K562 (cell line): ENCODE results near the gene COPE. TPM values are rescaled to one million over a fixed set of nuclear protein-coding genes. Genes with fewer than 3 reads are reported as not detected.

Source experiments
- ATAC-seq: fragments of 200-7000 bp; cut with Tn5 transposase; 3 replicates; pipeline ENCODE4 v1.9.1; 2020; ENCODE audit warnings: moderate library complexity
- BruUV-seq: library from RNA; stranded (reverse); fragments of 400-500 nt; replicated peaks from 2 replicates; lab custom pipeline; 2021; lab: Mats Ljungman, UMichigan
- CTCF ChIA-PET: fragments of 300-600 bp; formaldehyde crosslinking; extraction: SDS; loops from one replicate; lab custom pipeline; 2021; ENCODE audit warnings: low intra/inter-chr PET ratio; lab: Yijun Ruan, JAX
- POLR2A ChIA-PET: fragments of 300-600, 350-650 bp; sonication (Branson Sonifier 250); formaldehyde crosslinking; extraction: SDS; loops from one replicate; lab custom pipeline; 2021; ENCODE audit warnings: antibody characterized with exemption, inconsistent platforms; lab: Yijun Ruan, JAX
- DNase-seq, 4 experiments: peaks; one replicate each; pipeline versions ENCODE4 v3.0.0 to v3.0.0-alpha.2; 2011 to 2018; ENCODE audit warnings: low spot score in 3 of 4, mixed read lengths in 3 of 4; ENCODE audit errors: extremely low read depth in 1 of 4
- FAIRE-seq: peaks from 2 replicates; lab custom pipeline; 2011; peaks lifted over from hg19 to GRCh38; lab: Jason Lieb, UNC
- H2AFZ ChIP-seq: 2 replicates; pipeline ENCODE4 v1.6.0; 2011; ENCODE audit warnings: low read depth, low read length, control low read depth, inconsistent platforms
- H3K27ac ChIP-seq: fragments of 200-600 bp; 3 replicates; pipeline ENCODE4 v1.8.0; 2011; ENCODE audit warnings: low read depth, mild to moderate bottlenecking, control low read depth, inconsistent platforms, low read length, moderate library complexity, mixed read lengths; ENCODE audit errors: extremely low read depth
- H3K27me3 ChIP-seq, 2 experiments: fragments of 300-600 bp in 1 of 2; 2 replicates in 1 of 2; 3 replicates in 1 of 2; pipeline versions ENCODE4 v1.6.0 to v1.8.0; 2011; ENCODE audit warnings: inconsistent platforms in 2 of 2, low read length in 2 of 2, mild to moderate bottlenecking in 1 of 2, mixed read lengths in 1 of 2, moderate library complexity in 1 of 2; ENCODE audit not compliant: control insufficient read depth in 2 of 2, insufficient read depth in 2 of 2
- H3K36me3 ChIP-seq: fragments of 300-600 bp; 3 replicates; pipeline ENCODE4 v1.8.0; 2011; ENCODE audit warnings: mild to moderate bottlenecking, low read length, inconsistent platforms; ENCODE audit not compliant: control insufficient read depth, insufficient read depth
- H3K4me1 ChIP-seq, 2 experiments: fragments of 200-600 bp in 1 of 2; replicated peaks in 1 of 2; 2 replicates in 1 of 2; 3 replicates in 1 of 2; pipeline versions ENCODE4 v1.5.1 to v1.8.0; 2011; ENCODE audit warnings: inconsistent platforms in 2 of 2, low read length in 2 of 2, mild to moderate bottlenecking in 1 of 2, mixed read lengths in 1 of 2, moderate library complexity in 1 of 2; ENCODE audit not compliant: control insufficient read depth in 2 of 2, insufficient read depth in 2 of 2
- H3K4me2 ChIP-seq: 2 replicates; pipeline ENCODE4 v1.6.1; 2011; ENCODE audit warnings: low read length, control low read depth, inconsistent platforms, mixed read lengths; ENCODE audit not compliant: insufficient read depth
- H3K4me3 ChIP-seq: fragments of 200-600 bp; sonication (generic), shearing (Covaris generic); 2 replicates; pipeline ENCODE4 v1.5.1; 2016; ENCODE audit warnings: control low read depth, inconsistent platforms
- H3K79me2 ChIP-seq: fragments of 200-600 bp; 3 replicates; pipeline ENCODE4 v1.8.0; 2011; ENCODE audit warnings: low read length, inconsistent platforms; ENCODE audit not compliant: control insufficient read depth, insufficient read depth
- H3K9ac ChIP-seq, 2 experiments: 2 replicates each; pipeline versions ENCODE4 v1.6.0 to v1.6.1; 2011; ENCODE audit warnings: low read depth in 2 of 2, low read length in 2 of 2, control low read depth in 1 of 2, inconsistent platforms in 1 of 2, mild to moderate bottlenecking in 1 of 2, mixed read lengths in 1 of 2; ENCODE audit not compliant: insufficient read depth in 1 of 2
- H3K9me1 ChIP-seq: one replicate; pipeline ENCODE4 v1.6.0; 2011; ENCODE audit warnings: inconsistent platforms, mild to moderate bottlenecking, low read length, moderate library complexity; ENCODE audit not compliant: control insufficient read depth, insufficient read depth
- H3K9me3 ChIP-seq: replicated peaks from 2 replicates; pipeline ENCODE4 v1.5.1; 2011; ENCODE audit warnings: low read depth, low read length, inconsistent platforms; ENCODE audit not compliant: control insufficient read depth, insufficient read depth
- H4K20me1 ChIP-seq: replicated peaks from 2 replicates; pipeline ENCODE4 v1.6.1; 2011; ENCODE audit warnings: low read length, inconsistent platforms, mixed read lengths; ENCODE audit not compliant: control insufficient read depth, insufficient read depth
- HMG20B ChIP-seq: fragments of 250-450 bp; sonication (Bioruptor Pico); IDR thresholded peaks from 2 replicates; pipeline ENCODE4 v1.5.0; 2021; ENCODE audit warnings: mild to moderate bottlenecking
- POLR2G ChIP-seq: fragments of 200-400 bp; formaldehyde crosslinking; IDR thresholded peaks from 2 replicates; pipeline ENCODE4 v1.6.1; 2017; ENCODE audit warnings: low read depth, mild to moderate bottlenecking, antibody characterized with exemption, low read length, moderate library complexity
- RBM22 ChIP-seq: fragments of 200-400 bp; formaldehyde crosslinking; IDR thresholded peaks from 2 replicates; pipeline ENCODE4 v1.6.1; 2018; ENCODE audit warnings: low read length, low read depth; ENCODE audit not compliant: poor library complexity, severe bottlenecking
- WGBS: fragments of 100-300 bp; shearing (Covaris generic); methylation state at CpG from one replicate; pipeline ENCODE4 v1.1.6; 2016; ENCODE audit warnings: low coverage, mixed read lengths; ENCODE audit not compliant: insufficient coverage; ENCODE audit errors: missing lambda C conversion rate; 5-methylcytosine and 5-hydroxymethylcytosine counted together
- in situ Hi-C: fragments of 300-500 bp; cut with MboI; formaldehyde crosslinking; loops from 4 replicates; pipeline ENCODE4 v1.15.0; 2018; ENCODE audit warnings: inconsistent platforms, mixed read lengths
- intact Hi-C: fragments of 100-400 bp; cut with micrococcal nuclease; formaldehyde crosslinking; loops from 2 replicates; pipeline ENCODE4 v1.14.2; 2022
- polyA plus RNA-seq, 8 experiments: library from polyadenylated mRNA; depleted of rRNA in 4 of 8; stranded (reverse) in 5 of 8; unstranded in 3 of 8; fragments of >200 nt; fragmentation: Nextera tagmentation in 2 of 8; fragmentation: Illumina TruSeq in 1 of 8; extraction: Ambion mirVana in 2 of 8; extraction: Trizol in 1 of 8; gene quantifications; 2 replicates each; pipeline versions ENCODE4 v1.2.1 to v1.2.3, GENCODE V29; 2011 to 2014; ENCODE audit warnings: inconsistent platforms in 1 of 8, missing spikeins in 1 of 8
- total RNA-seq, 7 experiments: library from RNA; depleted of rRNA in 6 of 7; stranded (reverse); fragments of >200 nt in 6 of 7; fragmentation: Illumina TruSeq in 2 of 7; extraction: Trizol in 2 of 7; gene quantifications; 2 replicates each; pipeline versions ENCODE4 v1.2.1 to v1.2.3, GENCODE V29; 2011 to 2021; ENCODE audit warnings: low replicate concordance in 1 of 7

Gene COPE
- total and polyA plus RNA-seq, 9 of the 15 experiments (the other 6 are each of a cell fraction or from before 2014, with no cell fraction given) = 5.8 to 273 (median 147) TPM

GRCh38 chr19:18862976-18863842 lies 56.0 kb downstream of the COPE start:
- CTCF ChIA-PET = interaction anchor here (0.5 kb wide), 1 partner anchor 133 kb away, joined by 3 read pairs; no protein-coding TSS in a partner anchor
- POLR2A ChIA-PET = interaction anchor here (0.7 to 1.2 kb wide), 6 partner anchors 9 to 183 kb away, joined by 3 to 7 read pairs (median 3); no protein-coding TSS in a partner anchor
- in situ Hi-C loops (loop anchor here (5.0 kb wide), 1 partner anchor 411 kb away; no protein-coding TSS in a partner anchor), intact Hi-C loops (no loop called here)
- peak; percentile 37 for TF ChIP-seq POLR2G
- no peak for TF ChIP-seq HMG20B (CRISPR knock-in tag)
- peak; percentile 57 for TF ChIP-seq RBM22
- Histone ChIP-seq H3K27ac (no peak overlapping the region), H3K4me2 (no peak overlapping the region), H3K27me3 (no peaks in the 10 kb centered on the region), H4K20me1 (no peaks in the 10 kb centered on the region; the same call in 1 of the 2 replicates), H2AFZ (no peak overlapping the region), H3K4me1 (peaks cover 0 to 29% of the 10 kb centered on the region in 2 experiments; a peak in 3 of 5 replicates), H3K4me3 (no peak overlapping the region), H3K79me2 (no peaks in the 10 kb centered on the region), H3K9ac (no peak overlapping the region), H3K36me3 (peaks cover 98% of the 10 kb centered on the region; the same call in 2 of the 3 replicates), H3K9me1 (peaks cover 3% of the 10 kb centered on the region), H3K9me3 (no peaks in the 10 kb centered on the region)
- ATAC-seq (no peak), DNase-seq (no peak), FAIRE-seq (no peak)
- no TSS peak for BruUV-seq
- 93% methylated on average over 30 of the region's 33 CpGs for WGBS
